Testis (tissue), 2 donors: ENCODE results near the gene CARD9.
"Not testable (repeated sequence)": the region's sequence is repeated elsewhere in the genome, so short reads cannot be mapped to it uniquely, and the experiment has no call there.

Experiments used
- POLR2A ChIP-seq: fragments of 450-650 bp; IDR thresholded peaks from one replicate; pipeline ENCODE4 v1.6.1; 2017; ENCODE audit warnings: antibody characterized with exemption, mild to moderate bottlenecking, moderate library complexity
- TF ChIP-seq, protein P1 (sequence below), 3 experiments: fragments of 450-650 bp in 2 of 3; fragments of 200-600 bp in 1 of 3; sonication (generic) in 1 of 3; IDR thresholded peaks; one replicate each; pipeline ENCODE4 v1.5.1; 2016 to 2019; ENCODE audit warnings: antibody characterized with exemption in 3 of 3, mild to moderate bottlenecking in 2 of 3, moderate library complexity in 1 of 3

DNA sequence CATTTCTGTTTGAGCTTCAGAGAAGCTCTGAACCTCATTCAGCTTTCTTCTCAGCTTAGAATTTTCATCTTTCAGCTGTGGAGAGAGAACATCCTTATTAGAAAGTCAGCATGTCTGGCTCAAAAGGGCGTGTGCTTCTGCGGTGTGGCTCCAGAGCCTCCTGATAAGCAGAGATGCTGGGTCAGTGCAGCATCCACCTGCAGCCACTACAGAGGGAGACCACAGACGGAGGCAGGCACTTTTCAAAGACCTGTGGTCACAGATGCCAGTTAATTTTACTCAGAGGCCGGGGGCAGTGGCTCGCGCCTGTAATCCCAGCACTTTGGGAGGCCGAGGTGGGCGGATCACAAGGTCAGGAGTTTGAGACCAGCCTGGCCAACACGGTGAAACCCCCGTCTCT, 32.4 kb upstream of the CARD9 start:
- not testable (repeated sequence) for TF ChIP-seq POLR2A
- TF ChIP-seq, protein P1, sequence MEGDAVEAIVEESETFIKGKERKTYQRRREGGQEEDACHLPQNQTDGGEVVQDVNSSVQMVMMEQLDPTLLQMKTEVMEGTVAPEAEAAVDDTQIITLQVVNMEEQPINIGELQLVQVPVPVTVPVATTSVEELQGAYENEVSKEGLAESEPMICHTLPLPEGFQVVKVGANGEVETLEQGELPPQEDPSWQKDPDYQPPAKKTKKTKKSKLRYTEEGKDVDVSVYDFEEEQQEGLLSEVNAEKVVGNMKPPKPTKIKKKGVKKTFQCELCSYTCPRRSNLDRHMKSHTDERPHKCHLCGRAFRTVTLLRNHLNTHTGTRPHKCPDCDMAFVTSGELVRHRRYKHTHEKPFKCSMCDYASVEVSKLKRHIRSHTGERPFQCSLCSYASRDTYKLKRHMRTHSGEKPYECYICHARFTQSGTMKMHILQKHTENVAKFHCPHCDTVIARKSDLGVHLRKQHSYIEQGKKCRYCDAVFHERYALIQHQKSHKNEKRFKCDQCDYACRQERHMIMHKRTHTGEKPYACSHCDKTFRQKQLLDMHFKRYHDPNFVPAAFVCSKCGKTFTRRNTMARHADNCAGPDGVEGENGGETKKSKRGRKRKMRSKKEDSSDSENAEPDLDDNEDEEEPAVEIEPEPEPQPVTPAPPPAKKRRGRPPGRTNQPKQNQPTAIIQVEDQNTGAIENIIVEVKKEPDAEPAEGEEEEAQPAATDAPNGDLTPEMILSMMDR (IDR thresholded peaks at IDR 0.05), result not testable (repeated sequence)
